ENCODE results near the gene SRSF10.
"Not testable (repeated sequence)": the region's sequence is repeated elsewhere in the genome, so short reads cannot be mapped to it uniquely, and the experiment has no call there.

The SRSF10 gene

GRCh38 chr1:23995431-23995837 is 15.3 kb upstream of the SRSF10 start:
- DNase-seq (ENCODE audit: extremely low read depth, low read depth) = no peak
- no peak for TF ChIP-seq CTCF (IDR thresholded peaks at IDR 0.05; ENCODE audit: low read depth, low read length)

GRCh38 chr1:23992011-23992410 is 11.9 kb upstream of the SRSF10 start:
- DNase-seq (ENCODE audit: extremely low read depth, low read depth) = not testable (repeated sequence)

GRCh38 chr1:23989263-23989662 is 9.1 kb upstream of the SRSF10 start:
- DNase-seq (ENCODE audit: extremely low read depth, low read depth) = no peak
- TF ChIP-seq CTCF (IDR thresholded peaks at IDR 0.05; ENCODE audit: low read depth, low read length) = no peak

GRCh38 chr1:23987038-23987437 is 6.9 kb upstream of the SRSF10 start:
- DNase-seq (ENCODE audit: extremely low read depth, low read depth) = not testable (repeated sequence)

GRCh38 chr1:23984417-23985186 is 4.5 kb upstream of the SRSF10 start:
- no peak for TF ChIP-seq CTCF (IDR thresholded peaks at IDR 0.05; ENCODE audit: low read depth, low read length)
- DNase-seq (ENCODE audit: extremely low read depth, low read depth) = no peak

GRCh38 chr1:23980728-23981070 is 572 bp upstream of the SRSF10 start:
- TF ChIP-seq CTCF (IDR thresholded peaks at IDR 0.05; ENCODE audit: low read depth, low read length) = no peak
- no peak for DNase-seq (ENCODE audit: extremely low read depth, low read depth)

- no peak for TF ChIP-seq CTCF (IDR thresholded peaks at IDR 0.05; ENCODE audit: low read depth, low read length)
- no peak for DNase-seq (ENCODE audit: extremely low read depth, low read depth)
These were observed 693 bp downstream of the SRSF10 start for GRCh38 chr1:23979387-23979880.

- TF ChIP-seq CTCF (IDR thresholded peaks at IDR 0.05; ENCODE audit: low read depth, low read length) = no peak
- no peak for DNase-seq (ENCODE audit: extremely low read depth, low read depth)
These were observed 1.3 kb downstream of the SRSF10 start for GRCh38 chr1:23978805-23979204.
